DOHH2 (cell line): ENCODE results near the gene FUT8.

Experiments
- H3F3A ChIP-seq: fragments of 200-600 bp; sonication (generic), shearing (Covaris generic); 2 replicates; pipeline ENCODE4 v1.6.0; 2016; ENCODE audit warnings: antibody characterized with exemption, mild to moderate bottlenecking; ENCODE audit not compliant: control insufficient read depth, insufficient read depth
- H3K27ac ChIP-seq: fragments of 200-600 bp; sonication (generic); 2 replicates; pipeline ENCODE4 v1.5.1; 2014; ENCODE audit warnings: low read depth, mild to moderate bottlenecking, low read length, moderate library complexity
- H3K27me3 ChIP-seq: fragments of 200-600 bp; sonication (generic); 2 replicates; pipeline ENCODE4 v1.6.1; 2014; ENCODE audit warnings: mild to moderate bottlenecking, low read length, mixed read lengths; ENCODE audit not compliant: control insufficient read depth
- H3K36me3 ChIP-seq: fragments of 200-600 bp; sonication (generic); 2 replicates; pipeline ENCODE4 v1.6.1; 2014; ENCODE audit warnings: mild to moderate bottlenecking, low read length, moderate library complexity, mixed read lengths; ENCODE audit not compliant: control insufficient read depth
- H3K4me1 ChIP-seq: fragments of 200-600 bp; sonication (generic); 2 replicates; pipeline ENCODE4 v1.6.1; 2014; ENCODE audit warnings: mild to moderate bottlenecking, low read length, mixed read lengths; ENCODE audit not compliant: control insufficient read depth
- H3K4me2 ChIP-seq: fragments of 200-600 bp; sonication (generic); 2 replicates; pipeline ENCODE4 v1.6.0; 2014; ENCODE audit warnings: mild to moderate bottlenecking, low read length, moderate library complexity
- H3K4me3 ChIP-seq: fragments of 200-600 bp; sonication (generic); 2 replicates; pipeline ENCODE4 v1.5.1; 2014; ENCODE audit warnings: mild to moderate bottlenecking, low read length, mixed read lengths
- H3K79me2 ChIP-seq: fragments of 200-600 bp; sonication (generic); 2 replicates; pipeline ENCODE4 v1.6.1; 2014; ENCODE audit warnings: mild to moderate bottlenecking, low read length, mixed read lengths; ENCODE audit not compliant: control insufficient read depth
- H3K9me2 ChIP-seq: fragments of 200-600 bp; sonication (generic); replicated peaks from 2 replicates; pipeline ENCODE4 v1.6.1; 2014; ENCODE audit warnings: mild to moderate bottlenecking, low read length, mixed read lengths; ENCODE audit not compliant: control insufficient read depth
- H3K9me3 ChIP-seq: fragments of 200-600 bp; sonication (generic); 2 replicates; pipeline ENCODE4 v1.6.1; 2014; ENCODE audit warnings: antibody characterized with exemption, low read length, mixed read lengths; ENCODE audit not compliant: control insufficient read depth, insufficient read depth
- H4K20me1 ChIP-seq: fragments of 200-600 bp; sonication (generic); 2 replicates; pipeline ENCODE4 v1.6.0; 2014; ENCODE audit warnings: low read depth, mild to moderate bottlenecking, antibody characterized with exemption, low read length, moderate library complexity; ENCODE audit not compliant: control insufficient read depth, insufficient read depth
- CTCF ChIP-seq: fragments of 200-600 bp; sonication (generic); IDR thresholded peaks from one replicate; pipeline ENCODE4 v1.5.1; 2014; ENCODE audit warnings: antibody characterized with exemption, mild to moderate bottlenecking, low read depth, low read length; ENCODE audit not compliant: poor library complexity, severe bottlenecking
- EZH2phosphoT487 ChIP-seq: fragments of 200-600 bp; sonication (generic); IDR thresholded peaks from 2 replicates; pipeline ENCODE4 v1.6.1; 2017; ENCODE audit warnings: borderline replicate concordance, mild to moderate bottlenecking, antibody characterized with exemption, low read length, moderate library complexity, mixed read lengths

Gene FUT8

GRCh38 chr14:65776193-65776852 is 363.8 kb downstream of the FUT8 start:
- no peaks in the 10 kb centered on the region for H3K9me2 ChIP-seq

GRCh38 chr14:65780566-65780965 is 368.0 kb downstream of the FUT8 start:
- no peaks in the 10 kb centered on the region for H3K4me1 ChIP-seq
- no peak overlapping the region for H3K4me3 ChIP-seq
- H3K9me2 ChIP-seq, result no peaks in the 10 kb centered on the region
- H3K9me3 ChIP-seq, result no peaks in the 10 kb centered on the region
- H4K20me1 ChIP-seq, result no peaks in the 10 kb centered on the region
- no peak overlapping the region for H3K27ac ChIP-seq
- TF ChIP-seq EZH2phosphoT487 (no peak), CTCF (no peak)
- H3F3A ChIP-seq, result no peaks in the 10 kb centered on the region
- no peak overlapping the region for H3K4me2 ChIP-seq
- peaks cover 12% of the 10 kb centered on the region for H3K27me3 ChIP-seq
- H3K36me3 ChIP-seq, result no peaks in the 10 kb centered on the region
- H3K79me2 ChIP-seq, result no peaks in the 10 kb centered on the region

More at GRCh38 chr14:65776193-65776852, 363.8 kb downstream of the FUT8 start:
- Histone ChIP-seq H3K9me3 (no peaks in the 10 kb centered on the region), H3K4me3 (no peak overlapping the region), H3K79me2 (no peaks in the 10 kb centered on the region), H3K27ac (no peak overlapping the region), H3K4me1 (no peaks in the 10 kb centered on the region), H3K27me3 (peaks cover 9% of the 10 kb centered on the region), H3K36me3 (no peaks in the 10 kb centered on the region), H4K20me1 (no peaks in the 10 kb centered on the region), H3K4me2 (no peak overlapping the region), H3F3A (no peaks in the 10 kb centered on the region)
- no peak for TF ChIP-seq CTCF
- TF ChIP-seq EZH2phosphoT487, result no peak

GRCh38 chr14:65783101-65783500 is 370.6 kb downstream of the FUT8 start:
- H3K9me3 ChIP-seq, result no peaks in the 10 kb centered on the region

More at GRCh38 chr14:65783101-65783500, 370.6 kb downstream of the FUT8 start:
- H3K36me3 ChIP-seq, result no peaks in the 10 kb centered on the region
- no peak overlapping the region for H3K27ac ChIP-seq
- no peaks in the 10 kb centered on the region for H3K9me2 ChIP-seq
- no peaks in the 10 kb centered on the region for H4K20me1 ChIP-seq
- no peak overlapping the region for H3K4me3 ChIP-seq
- no peaks in the 10 kb centered on the region for H3F3A ChIP-seq
- no peaks in the 10 kb centered on the region for H3K79me2 ChIP-seq
- TF ChIP-seq EZH2phosphoT487 (no peak), CTCF (no peak)
- no peaks in the 10 kb centered on the region for H3K4me1 ChIP-seq
- H3K27me3 ChIP-seq, result peaks cover 12% of the 10 kb centered on the region
- no peak overlapping the region for H3K4me2 ChIP-seq
